SK-N-SH (cell line): Measurements from ENCODE around the gene C1QTNF8. TPM values are rescaled to one million over a fixed set of nuclear protein-coding genes. Genes with fewer than 3 reads are reported as not detected.
A peak's percentile ranks its signal among the peaks of the same experiment; 100 is the strongest.

ENCODE experiments used
- CTCF ChIA-PET: fragments of 300-600, 350-600 bp; formaldehyde crosslinking; extraction: SDS; loops from one replicate; lab custom pipeline; 2021; lab: Yijun Ruan, JAX
- POLR2A ChIA-PET: fragments of 350-600 bp; sonication (Branson Sonifier 250); formaldehyde crosslinking; extraction: SDS; loops from one replicate; lab custom pipeline; 2020; ENCODE audit warnings: antibody characterized with exemption, inconsistent platforms; lab: Yijun Ruan, JAX
- DNase-seq: peaks from one replicate; pipeline ENCODE4 v3.0.0; 2012
- H2AFZ ChIP-seq: fragments of 200-600 bp; sonication (generic); 2 replicates; pipeline ENCODE4 v1.8.1; 2016; ENCODE audit warnings: antibody characterized with exemption, mild to moderate bottlenecking, low read depth
- H3F3A ChIP-seq: fragments of 200-600 bp; sonication (generic); replicated peaks from 2 replicates; pipeline ENCODE3; 2016; ENCODE audit warnings: antibody characterized with exemption, mild to moderate bottlenecking; ENCODE audit not compliant: insufficient read depth
- H3K27ac ChIP-seq, 2 experiments: fragments of 200-500 bp in 1 of 2; fragments of 200-600 bp in 1 of 2; sonication (Bioruptor generic) in 1 of 2; sonication (generic), shearing (Covaris generic) in 1 of 2; 2 replicates each; pipeline versions ENCODE4 v1.5.1 to v1.6.1; 2014 to 2016; ENCODE audit warnings: low read depth in 2 of 2, inconsistent platforms in 1 of 2, low read length in 1 of 2, mild to moderate bottlenecking in 1 of 2, mixed read lengths in 1 of 2
- H3K27me3 ChIP-seq: fragments of 200-600 bp; sonication (generic), shearing (Covaris generic); 2 replicates; pipeline ENCODE4 v1.6.1; 2016; ENCODE audit warnings: mixed run types; ENCODE audit not compliant: insufficient read depth
- H3K36me3 ChIP-seq, 2 experiments: fragments of 200-500 bp in 1 of 2; fragments of 200-600 bp in 1 of 2; sonication (Bioruptor generic) in 1 of 2; sonication (generic) in 1 of 2; replicated peaks in 1 of 2; 2 replicates each; pipeline versions ENCODE3 to v1.5.1; 2014 to 2016; ENCODE audit warnings: low read length in 1 of 2, mild to moderate bottlenecking in 1 of 2; ENCODE audit not compliant: insufficient read depth in 2 of 2, control insufficient read depth in 1 of 2
- H3K4me1 ChIP-seq, 2 experiments: fragments of 200-500 bp in 1 of 2; fragments of 200-600 bp in 1 of 2; sonication (Bioruptor generic) in 1 of 2; sonication (generic), shearing (Covaris generic) in 1 of 2; 2 replicates each; pipeline versions ENCODE4 v1.5.1 to v1.6.1; 2014 to 2016; ENCODE audit warnings: low read depth in 1 of 2, low read length in 1 of 2, mixed run types in 1 of 2; ENCODE audit not compliant: insufficient read depth in 2 of 2, control insufficient read depth in 1 of 2
- H3K4me2 ChIP-seq: fragments of 200-600 bp; sonication (generic), shearing (Covaris generic); 2 replicates; pipeline ENCODE4 v1.6.1; 2017; ENCODE audit warnings: mixed run types
- H3K4me3 ChIP-seq, 2 experiments: fragments of 200-500 bp in 1 of 2; fragments of 200-600 bp in 1 of 2; sonication (Bioruptor generic) in 1 of 2; sonication (generic), shearing (Covaris generic) in 1 of 2; 2 replicates each; pipeline versions ENCODE4 v1.5.1 to v1.8.1; 2014 to 2016; ENCODE audit warnings: low read depth in 2 of 2, inconsistent platforms in 1 of 2, low read length in 1 of 2, mild to moderate bottlenecking in 1 of 2, mixed read lengths in 1 of 2, moderate library complexity in 1 of 2
- H3K79me2 ChIP-seq: fragments of 200-600 bp; sonication (generic); 2 replicates; pipeline ENCODE4 v1.8.1; 2017; ENCODE audit warnings: mild to moderate bottlenecking; ENCODE audit not compliant: insufficient read depth
- H3K9ac ChIP-seq: fragments of 200-600 bp; sonication (generic); 2 replicates; pipeline ENCODE4 v1.6.1; 2017; ENCODE audit warnings: mixed run types
- H3K9me2 ChIP-seq: fragments of 200-600 bp; sonication (generic); 2 replicates; pipeline ENCODE4 v1.6.1; 2017; ENCODE audit warnings: mixed run types
- H3K9me3 ChIP-seq: fragments of 200-600 bp; sonication (generic); 2 replicates; pipeline ENCODE4 v1.6.1; 2017; ENCODE audit warnings: mixed run types, mild to moderate bottlenecking, moderate library complexity
- H4K20me1 ChIP-seq: fragments of 200-600 bp; sonication (generic); 2 replicates; pipeline ENCODE4 v1.6.1; 2017; ENCODE audit warnings: mild to moderate bottlenecking, mixed run types; ENCODE audit not compliant: insufficient read depth
- CHD2 ChIP-seq: fragments of 150-350 bp; IDR thresholded peaks from 2 replicates; pipeline ENCODE4 v1.6.1; 2018; ENCODE audit warnings: low read length; ENCODE audit not compliant: partially characterized antibody
- ELF1 ChIP-seq: IDR thresholded peaks from 2 replicates; pipeline ENCODE4 v1.4.0; 2012
- EP300 ChIP-seq, 2 experiments: IDR thresholded peaks; 2 replicates each; pipeline versions ENCODE4 v1.4.0 to v1.6.1; 2012; ENCODE audit warnings: borderline replicate concordance in 1 of 2, low read depth in 1 of 2, low read length in 1 of 2
- FOXJ3 ChIP-seq: sonication (generic); formaldehyde crosslinking; IDR thresholded peaks from 2 replicates; pipeline ENCODE4 v1.5.1; 2020; ENCODE audit warnings: mild to moderate bottlenecking, missing genetic modification reagents
- FOXM1 ChIP-seq: IDR thresholded peaks from 2 replicates; pipeline ENCODE4 v1.4.0; 2012; ENCODE audit warnings: low read depth, mild to moderate bottlenecking
- GABPA ChIP-seq: IDR thresholded peaks from 2 replicates; pipeline ENCODE4 v1.4.0; 2012; ENCODE audit warnings: low read depth, mild to moderate bottlenecking
- JUND ChIP-seq: IDR thresholded peaks from 2 replicates; pipeline ENCODE4 v1.4.0; 2012
- MXI1 ChIP-seq: IDR thresholded peaks from 2 replicates; pipeline ENCODE4 v1.6.1; 2012; ENCODE audit warnings: mild to moderate bottlenecking, low read depth, low read length, improper control_type of control experiment
- NFIC ChIP-seq: IDR thresholded peaks from 2 replicates; pipeline ENCODE4 v1.4.0; 2012; ENCODE audit warnings: borderline replicate concordance
- POLR2AphosphoS5 ChIP-seq: IDR thresholded peaks from 2 replicates; pipeline ENCODE4 v1.6.1; 2012; ENCODE audit warnings: low read depth, low read length
- REST ChIP-seq: IDR thresholded peaks from 2 replicates; pipeline ENCODE4 v1.6.1; 2012; ENCODE audit warnings: mild to moderate bottlenecking, low read depth, low read length, moderate library complexity
- RXRA ChIP-seq: IDR thresholded peaks from 2 replicates; pipeline ENCODE4 v1.4.0; 2012; ENCODE audit warnings: low read depth, mild to moderate bottlenecking, borderline replicate concordance
- SIN3A ChIP-seq: IDR thresholded peaks from 2 replicates; pipeline ENCODE4 v1.6.1; 2012; ENCODE audit warnings: low read depth, mild to moderate bottlenecking, low read length, moderate library complexity, borderline replicate concordance
- TAF1 ChIP-seq: IDR thresholded peaks from 2 replicates; pipeline ENCODE4 v1.6.1; 2012; ENCODE audit warnings: low read depth, mild to moderate bottlenecking, low read length, moderate library complexity, borderline replicate concordance
- WGBS: methylation state at CpG from one replicate; pipeline ENCODE4 v1.1.6; 2017; ENCODE audit warnings: low lambda C conversion rate; 5-methylcytosine and 5-hydroxymethylcytosine counted together
- polyA plus RNA-seq, 3 experiments: library from polyadenylated mRNA; depleted of rRNA; stranded (reverse); fragments of >200 nt; gene quantifications; 2 replicates each; pipeline ENCODE4 v1.2.3, GENCODE V29; 2012
- TF ChIP-seq, protein P1 (sequence below): IDR thresholded peaks from 2 replicates; pipeline ENCODE4 v1.4.0; 2012; ENCODE audit warnings: low read depth, borderline replicate concordance
- TF ChIP-seq, protein P2 (sequence below): fragments of 200-600 bp; sonication (generic); IDR thresholded peaks from 2 replicates; pipeline ENCODE4 v1.6.1; 2017; ENCODE audit warnings: antibody characterized with exemption, mild to moderate bottlenecking, moderate library complexity
- TF ChIP-seq, protein P3 (sequence below): IDR thresholded peaks from 2 replicates; pipeline ENCODE4; 2012

C1QTNF8 gene
- polyA plus RNA-seq, 1 of the 3 experiments (the other 2 are of a cell fraction), result not detected

DNA sequence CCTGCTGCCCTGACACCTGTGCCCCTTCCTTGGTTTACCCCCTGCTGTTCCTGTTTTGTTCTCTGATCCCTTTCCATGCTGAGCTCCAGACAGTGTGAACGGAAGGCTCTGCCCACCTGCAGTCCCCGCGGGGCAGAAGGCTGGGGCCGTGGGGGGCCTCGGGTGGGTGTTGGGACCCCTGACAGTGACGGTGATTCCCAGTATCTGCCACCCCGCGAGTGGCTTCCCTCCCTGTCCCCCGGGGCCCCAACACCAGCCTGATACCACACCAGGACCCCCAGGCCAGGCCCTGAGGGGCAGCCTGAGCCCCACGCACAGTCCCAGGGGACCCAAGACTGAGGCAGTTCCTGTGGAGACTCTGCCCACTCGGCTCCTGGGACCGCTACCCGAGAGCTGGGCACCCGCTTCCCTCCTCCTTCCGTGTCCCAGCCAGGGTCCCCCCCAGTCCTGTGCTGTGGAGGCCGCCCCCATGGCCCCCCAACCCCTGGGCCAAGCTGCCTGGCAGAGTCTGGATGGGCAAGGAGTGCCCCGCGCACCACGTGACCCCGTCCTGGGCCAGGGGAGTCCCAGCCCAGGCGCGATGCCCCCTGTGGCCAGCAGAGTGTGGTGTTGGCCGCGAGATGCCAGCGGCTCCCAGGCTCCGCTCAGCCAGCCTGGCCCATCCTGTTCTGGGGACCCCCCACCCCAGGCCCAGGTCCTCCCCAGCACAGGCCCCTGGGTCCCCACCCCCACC, 10.0 kb upstream of the C1QTNF8 start (continued):
- TF ChIP-seq, protein P1, sequence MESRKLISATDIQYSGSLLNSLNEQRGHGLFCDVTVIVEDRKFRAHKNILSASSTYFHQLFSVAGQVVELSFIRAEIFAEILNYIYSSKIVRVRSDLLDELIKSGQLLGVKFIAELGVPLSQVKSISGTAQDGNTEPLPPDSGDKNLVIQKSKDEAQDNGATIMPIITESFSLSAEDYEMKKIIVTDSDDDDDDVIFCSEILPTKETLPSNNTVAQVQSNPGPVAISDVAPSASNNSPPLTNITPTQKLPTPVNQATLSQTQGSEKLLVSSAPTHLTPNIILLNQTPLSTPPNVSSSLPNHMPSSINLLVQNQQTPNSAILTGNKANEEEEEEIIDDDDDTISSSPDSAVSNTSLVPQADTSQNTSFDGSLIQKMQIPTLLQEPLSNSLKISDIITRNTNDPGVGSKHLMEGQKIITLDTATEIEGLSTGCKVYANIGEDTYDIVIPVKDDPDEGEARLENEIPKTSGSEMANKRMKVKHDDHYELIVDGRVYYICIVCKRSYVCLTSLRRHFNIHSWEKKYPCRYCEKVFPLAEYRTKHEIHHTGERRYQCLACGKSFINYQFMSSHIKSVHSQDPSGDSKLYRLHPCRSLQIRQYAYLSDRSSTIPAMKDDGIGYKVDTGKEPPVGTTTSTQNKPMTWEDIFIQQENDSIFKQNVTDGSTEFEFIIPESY, result no peak
- TF ChIP-seq, protein P2, sequence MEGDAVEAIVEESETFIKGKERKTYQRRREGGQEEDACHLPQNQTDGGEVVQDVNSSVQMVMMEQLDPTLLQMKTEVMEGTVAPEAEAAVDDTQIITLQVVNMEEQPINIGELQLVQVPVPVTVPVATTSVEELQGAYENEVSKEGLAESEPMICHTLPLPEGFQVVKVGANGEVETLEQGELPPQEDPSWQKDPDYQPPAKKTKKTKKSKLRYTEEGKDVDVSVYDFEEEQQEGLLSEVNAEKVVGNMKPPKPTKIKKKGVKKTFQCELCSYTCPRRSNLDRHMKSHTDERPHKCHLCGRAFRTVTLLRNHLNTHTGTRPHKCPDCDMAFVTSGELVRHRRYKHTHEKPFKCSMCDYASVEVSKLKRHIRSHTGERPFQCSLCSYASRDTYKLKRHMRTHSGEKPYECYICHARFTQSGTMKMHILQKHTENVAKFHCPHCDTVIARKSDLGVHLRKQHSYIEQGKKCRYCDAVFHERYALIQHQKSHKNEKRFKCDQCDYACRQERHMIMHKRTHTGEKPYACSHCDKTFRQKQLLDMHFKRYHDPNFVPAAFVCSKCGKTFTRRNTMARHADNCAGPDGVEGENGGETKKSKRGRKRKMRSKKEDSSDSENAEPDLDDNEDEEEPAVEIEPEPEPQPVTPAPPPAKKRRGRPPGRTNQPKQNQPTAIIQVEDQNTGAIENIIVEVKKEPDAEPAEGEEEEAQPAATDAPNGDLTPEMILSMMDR, result peak; percentile 75
- TF ChIP-seq CHD2 (no peak), NFIC (no peak), FOXJ3 (CRISPR knock-in tag) (no peak), ELF1 (no peak), GABPA (no peak), POLR2AphosphoS5 (no peak), EP300 (IDR thresholded peaks at IDR 0.05; ENCODE audit: borderline replicate concordance in 1 of 2, low read depth in 1 of 2, low read length in 1 of 2) (no peak), SIN3A (no peak), FOXM1 (no peak), TAF1 (no peak)
- TF ChIP-seq, protein P3, sequence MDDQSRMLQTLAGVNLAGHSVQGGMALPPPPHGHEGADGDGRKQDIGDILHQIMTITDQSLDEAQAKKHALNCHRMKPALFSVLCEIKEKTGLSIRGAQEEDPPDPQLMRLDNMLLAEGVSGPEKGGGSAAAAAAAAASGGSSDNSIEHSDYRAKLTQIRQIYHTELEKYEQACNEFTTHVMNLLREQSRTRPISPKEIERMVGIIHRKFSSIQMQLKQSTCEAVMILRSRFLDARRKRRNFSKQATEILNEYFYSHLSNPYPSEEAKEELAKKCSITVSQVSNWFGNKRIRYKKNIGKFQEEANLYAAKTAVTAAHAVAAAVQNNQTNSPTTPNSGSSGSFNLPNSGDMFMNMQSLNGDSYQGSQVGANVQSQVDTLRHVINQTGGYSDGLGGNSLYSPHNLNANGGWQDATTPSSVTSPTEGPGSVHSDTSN, result no peak
- TF ChIP-seq, all 33 proteins: peak for 5

DNA sequence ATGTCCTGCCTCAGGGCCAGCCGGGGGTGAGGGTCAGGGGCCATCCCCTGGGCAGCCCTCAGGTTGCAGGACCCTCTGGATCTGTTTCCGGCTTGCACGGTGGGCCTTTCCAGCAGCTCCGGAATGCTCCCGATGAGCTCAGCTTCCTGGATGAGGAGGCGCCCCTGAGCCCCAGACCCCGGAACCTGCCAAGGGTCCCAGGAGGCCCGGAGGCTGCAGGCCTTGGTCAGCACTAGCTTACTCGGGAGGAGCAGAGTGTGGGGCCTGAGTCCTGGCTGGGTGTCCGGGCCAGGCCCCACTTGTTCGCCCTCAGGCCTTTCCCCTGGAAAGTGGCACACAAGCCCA, 7.6 kb upstream of the C1QTNF8 start:
- Histone ChIP-seq H3K27me3 (peaks cover 81% of the 10 kb centered on the region), H3K9me3 (no peaks in the 10 kb centered on the region), H3K4me1 (no peaks in the 10 kb centered on the region; a peak in 1 of 4 replicates), H4K20me1 (peaks cover 20% of the 10 kb centered on the region), H3K27ac (no peak overlapping the region), H2AFZ (no peak overlapping the region), H3K4me2 (no peak overlapping the region), H3F3A (no peaks in the 10 kb centered on the region), H3K79me2 (no peaks in the 10 kb centered on the region), H3K4me3 (no peak overlapping the region), H3K36me3 (no peaks in the 10 kb centered on the region), H3K9me2 (no peaks in the 10 kb centered on the region), H3K9ac (no peak overlapping the region)
- ChIA-PET CTCF (interaction anchor here (0.6 to 1.9 kb wide), 18 partner anchors 9 to 393 kb away, joined by 3 to 14 read pairs (median 4); no protein-coding TSS in a partner anchor), POLR2A (no interaction called here)
- 34% methylated on average over 6 of the region's 11 CpGs for WGBS
- no peak for TF ChIP-seq MXI1
- no peak for TF ChIP-seq ELF1
- no peak for TF ChIP-seq REST
- TF ChIP-seq TAF1, result no peak
- no peak for TF ChIP-seq RXRA
- no peak for TF ChIP-seq JUND
- no peak for DNase-seq
